ENCODE results near the gene ARHGAP15. TPM values are rescaled to one million over a fixed set of nuclear protein-coding genes. Genes with fewer than 3 reads are reported as not detected.

ARHGAP15 gene
- total and polyA plus RNA-seq, 2 experiments from 2014 or later, result not detected

DNA sequence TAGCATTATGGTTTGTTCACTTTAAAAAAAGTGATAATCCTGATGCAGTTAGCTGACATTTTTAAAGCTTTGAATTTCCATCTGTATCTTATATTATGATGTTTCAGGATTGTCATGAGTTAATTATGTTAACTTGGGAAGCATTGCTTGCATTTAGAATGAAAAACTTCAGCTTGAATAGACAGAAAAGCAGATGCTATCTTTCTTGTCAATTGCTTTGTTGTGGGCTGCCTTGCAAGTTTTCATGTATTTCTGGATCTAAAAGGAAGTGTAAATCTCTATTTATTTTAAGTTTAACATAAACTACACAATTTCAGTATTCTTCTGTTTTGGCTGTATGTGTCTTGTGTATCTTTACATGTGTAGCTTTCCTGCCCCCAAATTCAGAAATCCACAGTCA is 479.5 kb downstream of the ARHGAP15 start:
- H3K4me2 ChIP-seq (ENCODE audit: unreplicated experiment), result no peak overlapping the region
- no peaks in the 10 kb centered on the region for H3K79me2 ChIP-seq (ENCODE audit: insufficient read depth)
- no peaks in the 10 kb centered on the region for H4K20me1 ChIP-seq (ENCODE audit: insufficient read depth)
- H3K9me3 ChIP-seq (ENCODE audit: low read depth), result no peaks in the 10 kb centered on the region
- H3K4me3 ChIP-seq, result no peak overlapping the region
- no peaks in the 10 kb centered on the region for H3F3A ChIP-seq (ENCODE audit: insufficient read depth)
- no peak for DNase-seq
- no peaks in the 10 kb centered on the region for H3K36me3 ChIP-seq (ENCODE audit: low read depth)
- H3K27ac ChIP-seq, result no peak overlapping the region
- H3K4me1 ChIP-seq (ENCODE audit: insufficient read depth), result no peaks in the 10 kb centered on the region
- in situ Hi-C loops (cut with MboI), result no loop called here
- H3K9me2 ChIP-seq (ENCODE audit: insufficient read depth), result no peaks in the 10 kb centered on the region
- H3K27me3 ChIP-seq (replicated peaks; ENCODE audit: insufficient read depth), result no peaks in the 10 kb centered on the region
- no peak overlapping the region for H2AFZ ChIP-seq
- TF ChIP-seq EZH2phosphoT487 (IDR thresholded peaks at IDR 0.05; ENCODE audit: insufficient read depth, low read depth) (no peak), EZH2 (IDR thresholded peaks at IDR 0.05; ENCODE audit: insufficient read depth, poor library complexity, severe bottlenecking) (no peak)
- no peak overlapping the region for H3K9ac ChIP-seq

DNA sequence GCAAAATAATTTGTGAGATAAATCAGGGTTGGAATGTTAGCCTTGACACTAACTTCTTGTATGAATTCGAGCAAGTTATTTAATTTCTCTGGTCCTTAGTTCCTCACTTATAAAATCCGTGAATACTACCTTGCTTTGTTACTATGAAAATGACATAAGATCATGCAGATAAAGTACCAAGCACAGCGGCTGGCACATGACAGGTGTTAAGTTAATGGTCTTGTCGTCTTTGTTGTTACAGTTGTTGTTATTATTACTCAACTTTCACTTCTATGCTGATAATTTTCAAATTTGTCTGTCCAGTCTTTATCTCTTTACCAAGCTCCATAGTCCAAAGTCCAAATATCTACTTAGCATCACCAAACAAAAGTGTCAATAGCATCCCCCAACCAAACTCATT is 482.1 kb downstream of the ARHGAP15 start:
- in situ Hi-C loops (cut with MboI), result no loop called here
- Histone ChIP-seq H3K9me3 (ENCODE audit: low read depth) (no peaks in the 10 kb centered on the region), H3K9ac (no peak overlapping the region), H3K4me3 (no peak overlapping the region), H3F3A (ENCODE audit: insufficient read depth) (no peaks in the 10 kb centered on the region), H3K36me3 (ENCODE audit: low read depth) (no peaks in the 10 kb centered on the region), H3K79me2 (ENCODE audit: insufficient read depth) (no peaks in the 10 kb centered on the region), H3K9me2 (ENCODE audit: insufficient read depth) (no peaks in the 10 kb centered on the region), H3K27me3 (replicated peaks; ENCODE audit: insufficient read depth) (no peaks in the 10 kb centered on the region), H3K4me2 (ENCODE audit: unreplicated experiment) (no peak overlapping the region), H3K27ac (no peak overlapping the region), H2AFZ (no peak overlapping the region), H3K4me1 (ENCODE audit: insufficient read depth) (no peaks in the 10 kb centered on the region), H4K20me1 (ENCODE audit: insufficient read depth) (no peaks in the 10 kb centered on the region)
- no peak for DNase-seq
- WGBS, 2 experiments (ENCODE audit: low coverage in 1 of 2, low lambda C conversion rate in 2 of 2, missing lambda C conversion rate in 2 of 2), result 90 to 91% methylated on average over 4 of the region's 4 CpGs
- TF ChIP-seq EZH2phosphoT487 (IDR thresholded peaks at IDR 0.05; ENCODE audit: insufficient read depth, low read depth) (no peak), EZH2 (IDR thresholded peaks at IDR 0.05; ENCODE audit: insufficient read depth, poor library complexity, severe bottlenecking) (no peak)

DNA sequence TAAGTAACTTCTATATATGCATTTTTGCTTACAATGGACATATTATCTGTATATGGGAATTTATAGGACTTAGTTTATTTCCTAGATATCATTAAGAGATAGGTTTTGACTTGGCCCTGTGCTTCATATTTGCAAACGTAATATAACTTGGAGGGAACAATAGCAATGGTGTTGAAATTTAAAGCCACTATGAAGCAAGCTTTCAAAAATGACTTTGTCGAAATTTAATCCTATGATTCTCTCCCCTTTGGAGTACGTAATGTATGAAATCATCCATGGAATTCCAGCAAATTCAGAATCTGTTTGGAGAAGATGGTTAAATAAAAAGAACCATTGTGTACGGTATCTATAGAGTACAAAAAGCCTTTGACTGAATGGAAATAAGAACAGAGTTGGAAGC is 486.3 kb downstream of the ARHGAP15 start:
- Histone ChIP-seq H3K9me3 (ENCODE audit: low read depth) (no peaks in the 10 kb centered on the region), H3K27ac (no peak overlapping the region), H3K79me2 (ENCODE audit: insufficient read depth) (no peaks in the 10 kb centered on the region), H4K20me1 (ENCODE audit: insufficient read depth) (no peaks in the 10 kb centered on the region), H3K9ac (no peak overlapping the region), H2AFZ (no peak overlapping the region), H3K27me3 (replicated peaks; ENCODE audit: insufficient read depth) (no peaks in the 10 kb centered on the region), H3K4me3 (no peak overlapping the region), H3K4me2 (ENCODE audit: unreplicated experiment) (no peak overlapping the region), H3K36me3 (ENCODE audit: low read depth) (no peaks in the 10 kb centered on the region), H3K4me1 (ENCODE audit: insufficient read depth) (no peaks in the 10 kb centered on the region), H3F3A (ENCODE audit: insufficient read depth) (no peaks in the 10 kb centered on the region), H3K9me2 (ENCODE audit: insufficient read depth) (no peaks in the 10 kb centered on the region)
- TF ChIP-seq EZH2 (IDR thresholded peaks at IDR 0.05; ENCODE audit: insufficient read depth, poor library complexity, severe bottlenecking), result no peak
- 78 to 79% methylated on average over 4 of the region's 4 CpGs for WGBS, 2 experiments (ENCODE audit: low coverage in 1 of 2, low lambda C conversion rate in 2 of 2, missing lambda C conversion rate in 2 of 2)
- in situ Hi-C loops (cut with MboI), result no loop called here
- no peak for DNase-seq

DNA sequence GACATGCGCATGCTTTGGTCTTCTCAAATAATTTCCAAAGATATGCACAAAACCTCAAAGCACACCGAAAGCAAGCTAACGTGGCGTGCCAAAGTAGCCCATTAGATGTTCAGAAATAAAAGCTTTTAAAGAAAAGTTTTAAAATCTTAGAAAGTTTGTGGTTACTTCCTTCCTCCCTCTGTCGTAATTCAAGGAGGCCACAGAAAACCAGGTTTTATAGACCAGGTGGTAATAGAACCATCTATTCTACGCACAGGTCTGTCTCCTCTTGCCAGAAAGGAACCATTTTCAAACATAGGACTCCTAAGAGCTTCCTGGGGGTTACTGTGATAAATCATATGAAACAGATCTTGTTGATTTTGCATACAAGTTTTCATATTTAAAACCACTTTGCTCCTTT is 487.2 kb downstream of the ARHGAP15 start:
- DNase-seq, result no peak
- Histone ChIP-seq H3K4me1 (ENCODE audit: insufficient read depth) (no peaks in the 10 kb centered on the region), H3K9me2 (ENCODE audit: insufficient read depth) (no peaks in the 10 kb centered on the region), H3K4me3 (no peak overlapping the region), H3K9me3 (ENCODE audit: low read depth) (no peaks in the 10 kb centered on the region), H4K20me1 (ENCODE audit: insufficient read depth) (no peaks in the 10 kb centered on the region), H3K27ac (no peak overlapping the region), H3K9ac (no peak overlapping the region), H2AFZ (no peak overlapping the region), H3K27me3 (replicated peaks; ENCODE audit: insufficient read depth) (no peaks in the 10 kb centered on the region), H3F3A (ENCODE audit: insufficient read depth) (no peaks in the 10 kb centered on the region), H3K36me3 (ENCODE audit: low read depth) (no peaks in the 10 kb centered on the region), H3K79me2 (ENCODE audit: insufficient read depth) (no peaks in the 10 kb centered on the region), H3K4me2 (ENCODE audit: unreplicated experiment) (no peak overlapping the region)
- in situ Hi-C loops (cut with MboI), result no loop called here
- WGBS, 2 experiments (ENCODE audit: low coverage in 1 of 2, low lambda C conversion rate in 2 of 2, missing lambda C conversion rate in 2 of 2), result 80% methylated on average over 6 of the region's 6 CpGs
- no peak for TF ChIP-seq EZH2phosphoT487 (IDR thresholded peaks at IDR 0.05; ENCODE audit: insufficient read depth, low read depth)
- no peak for TF ChIP-seq EZH2 (IDR thresholded peaks at IDR 0.05; ENCODE audit: insufficient read depth, poor library complexity, severe bottlenecking)

DNA sequence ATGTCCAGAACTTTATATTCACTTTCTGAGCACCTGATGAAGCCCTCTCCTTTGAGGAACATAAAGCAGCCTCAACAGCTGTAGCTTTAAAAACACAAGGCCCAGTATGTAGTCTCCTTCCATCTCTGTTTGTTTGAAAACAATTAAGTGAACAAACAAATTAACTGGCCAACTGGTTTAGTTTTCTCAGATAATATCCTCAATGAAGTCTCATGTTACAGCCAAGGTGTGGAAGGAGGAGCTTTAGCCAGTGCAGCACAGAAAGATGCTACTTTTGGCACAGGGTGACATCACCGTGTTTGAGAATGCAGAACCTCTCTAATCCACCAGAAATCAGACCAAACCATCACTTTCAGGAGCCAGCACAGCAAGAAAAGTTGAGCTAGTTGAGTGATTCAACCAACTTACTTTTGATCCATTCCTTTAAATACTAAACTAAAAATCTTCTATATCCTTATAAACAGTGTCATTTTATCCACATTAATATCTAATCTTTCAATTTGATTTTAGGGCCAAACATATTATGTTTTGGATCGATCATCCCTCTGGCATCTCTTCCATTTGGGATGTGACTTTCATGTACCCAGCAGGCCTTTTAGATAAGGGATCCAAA is 488.7 kb downstream of the ARHGAP15 start:
- Histone ChIP-seq H3K4me2 (ENCODE audit: unreplicated experiment) (no peak overlapping the region), H4K20me1 (ENCODE audit: insufficient read depth) (no peaks in the 10 kb centered on the region), H3K9me3 (ENCODE audit: low read depth) (no peaks in the 10 kb centered on the region), H3K27me3 (replicated peaks; ENCODE audit: insufficient read depth) (no peaks in the 10 kb centered on the region), H2AFZ (no peak overlapping the region), H3K4me1 (ENCODE audit: insufficient read depth) (no peaks in the 10 kb centered on the region), H3K9me2 (ENCODE audit: insufficient read depth) (no peaks in the 10 kb centered on the region), H3K9ac (no peak overlapping the region), H3K79me2 (ENCODE audit: insufficient read depth) (no peaks in the 10 kb centered on the region), H3F3A (ENCODE audit: insufficient read depth) (no peaks in the 10 kb centered on the region), H3K4me3 (no peak overlapping the region), H3K36me3 (ENCODE audit: low read depth) (no peaks in the 10 kb centered on the region), H3K27ac (no peak overlapping the region)
- DNase-seq, result no peak
- in situ Hi-C loops (cut with MboI), result no loop called here
- TF ChIP-seq EZH2 (IDR thresholded peaks at IDR 0.05; ENCODE audit: insufficient read depth, poor library complexity, severe bottlenecking) (no peak), EZH2phosphoT487 (IDR thresholded peaks at IDR 0.05; ENCODE audit: insufficient read depth, low read depth) (no peak)
- WGBS, 2 experiments (ENCODE audit: low coverage in 1 of 2, low lambda C conversion rate in 2 of 2, missing lambda C conversion rate in 2 of 2), result 79 to 81% methylated on average over 2 of the region's 2 CpGs
